Measurements from ENCODE around the gene HK1.

GRCh38 chr10:69425041-69425440, 146.7 kb downstream of the HK1 start:
- TF ChIP-seq, protein P1, sequence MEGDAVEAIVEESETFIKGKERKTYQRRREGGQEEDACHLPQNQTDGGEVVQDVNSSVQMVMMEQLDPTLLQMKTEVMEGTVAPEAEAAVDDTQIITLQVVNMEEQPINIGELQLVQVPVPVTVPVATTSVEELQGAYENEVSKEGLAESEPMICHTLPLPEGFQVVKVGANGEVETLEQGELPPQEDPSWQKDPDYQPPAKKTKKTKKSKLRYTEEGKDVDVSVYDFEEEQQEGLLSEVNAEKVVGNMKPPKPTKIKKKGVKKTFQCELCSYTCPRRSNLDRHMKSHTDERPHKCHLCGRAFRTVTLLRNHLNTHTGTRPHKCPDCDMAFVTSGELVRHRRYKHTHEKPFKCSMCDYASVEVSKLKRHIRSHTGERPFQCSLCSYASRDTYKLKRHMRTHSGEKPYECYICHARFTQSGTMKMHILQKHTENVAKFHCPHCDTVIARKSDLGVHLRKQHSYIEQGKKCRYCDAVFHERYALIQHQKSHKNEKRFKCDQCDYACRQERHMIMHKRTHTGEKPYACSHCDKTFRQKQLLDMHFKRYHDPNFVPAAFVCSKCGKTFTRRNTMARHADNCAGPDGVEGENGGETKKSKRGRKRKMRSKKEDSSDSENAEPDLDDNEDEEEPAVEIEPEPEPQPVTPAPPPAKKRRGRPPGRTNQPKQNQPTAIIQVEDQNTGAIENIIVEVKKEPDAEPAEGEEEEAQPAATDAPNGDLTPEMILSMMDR (IDR thresholded peaks at IDR 0.05; ENCODE audit: borderline replicate concordance, extremely low read depth, low read length, poor library complexity, severe bottlenecking), result no peak
- no peak for TF ChIP-seq EZH2 (IDR thresholded peaks at IDR 0.05; ENCODE audit: borderline replicate concordance, low read depth, low read length, severe bottlenecking)
